HEK293T (cell line): Measurements from ENCODE around the gene CRYL1.

Experiments
- FOXM1 ChIP-seq: fragments of 450-650 bp; IDR thresholded peaks from 2 replicates; pipeline ENCODE4 v1.6.1; 2017; ENCODE audit warnings: mild to moderate bottlenecking, borderline replicate concordance
- SUZ12 ChIP-seq: fragments of 450-650 bp; IDR thresholded peaks from 2 replicates; pipeline ENCODE4 v1.6.1; 2016; ENCODE audit warnings: mild to moderate bottlenecking

DNA sequence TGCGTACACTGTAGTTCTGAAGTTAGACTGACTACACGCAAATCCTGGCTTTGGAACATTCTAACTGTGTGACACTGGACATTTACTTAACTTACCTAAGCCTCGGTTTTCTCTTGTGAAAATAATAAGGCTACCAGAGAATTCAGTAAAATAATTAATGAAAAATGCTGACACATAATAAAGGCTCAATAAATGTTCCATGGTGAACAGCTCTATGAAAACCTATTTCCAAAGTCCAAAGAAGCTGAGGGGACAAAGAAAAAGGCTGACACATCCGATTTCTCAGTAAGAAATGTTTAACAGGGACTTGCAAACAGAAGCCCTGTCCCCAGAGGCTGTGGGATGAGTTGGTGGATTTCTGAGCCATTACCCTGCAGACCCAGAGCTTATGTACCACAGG is 153.8 kb downstream of the CRYL1 start:
- TF ChIP-seq SUZ12 (no peak), FOXM1 (no peak)
